Skeletal muscle cell (primary cell): ENCODE results near the gene IPO9.

Experiments used
- DNase-seq: peaks from one replicate; pipeline ENCODE4 v3.0.0-alpha.2; 2010; ENCODE audit warnings: low read depth
- H3K4me3 ChIP-seq: 2 replicates; pipeline ENCODE4 v1.5.1; 2011; ENCODE audit warnings: low read depth, mild to moderate bottlenecking, control low read depth, low read length, moderate library complexity

The IPO9 gene

GRCh38 chr1:201925981-201926645, 97.2 kb downstream of the IPO9 start:
- H3K4me3 ChIP-seq: no peak overlapping the region
- DNase-seq: no peak

DNA sequence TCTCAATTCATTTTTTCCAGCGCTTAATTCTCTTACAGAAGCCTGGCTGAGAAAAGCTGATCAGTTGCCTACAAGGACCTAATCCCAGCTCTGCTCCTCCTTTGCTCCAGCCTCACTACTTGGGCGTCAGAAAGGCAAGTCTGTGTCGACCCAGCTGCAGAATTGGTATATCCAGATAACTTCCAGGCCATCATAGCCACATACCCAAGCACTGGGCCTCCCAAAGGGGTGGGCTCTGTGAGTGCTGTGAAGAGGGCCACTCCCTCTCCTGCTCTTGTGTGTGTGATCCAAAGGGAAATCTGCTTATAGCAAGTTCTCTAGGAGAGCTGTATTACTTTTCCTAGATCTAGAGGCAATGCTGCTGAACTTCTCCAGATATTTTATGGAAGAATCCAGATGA, 99.3 kb downstream of the IPO9 start:
- DNase-seq: no peak
- H3K4me3 ChIP-seq: no peak overlapping the region

GRCh38 chr1:201930137-201930536, 101.2 kb downstream of the IPO9 start:
- no peak overlapping the region for H3K4me3 ChIP-seq
- DNase-seq: no peak

- no peak overlapping the region for H3K4me3 ChIP-seq
- DNase-seq: no peak
Observed at GRCh38 chr1:201930803-201931202, 101.8 kb downstream of the IPO9 start.
